Brain microvascular endothelial cell (primary cell): Measurements from ENCODE around the gene CNR1.

Experiments
- DNase-seq: peaks from one replicate; pipeline ENCODE4 v3.0.0-alpha.2; 2020
- H3K27ac ChIP-seq: fragments of 250-450 bp; sonication (Bioruptor Pico); 2 replicates; pipeline ENCODE4 v1.5.1; 2020; ENCODE audit warnings: mild to moderate bottlenecking, moderate library complexity
- H3K27me3 ChIP-seq: fragments of 250-450 bp; sonication (Bioruptor Pico); replicated peaks from 2 replicates; pipeline ENCODE4 v1.5.1; 2020; ENCODE audit warnings: mild to moderate bottlenecking
- H3K36me3 ChIP-seq: fragments of 250-450 bp; sonication (Bioruptor Pico); replicated peaks from 2 replicates; pipeline ENCODE4 v1.5.1; 2020; ENCODE audit warnings: mild to moderate bottlenecking
- H3K4me3 ChIP-seq: 2 replicates; pipeline ENCODE4 v1.5.1; 2011; ENCODE audit warnings: low read depth, mild to moderate bottlenecking, control low read depth, low read length, moderate library complexity
- CTCF ChIP-seq: IDR thresholded peaks from 2 replicates; pipeline ENCODE4 v1.5.1; 2011; ENCODE audit warnings: low read depth, mild to moderate bottlenecking, moderate library complexity, low read length, control low read depth, inconsistent platforms; ENCODE audit errors: missing control alignments
- in situ Hi-C: cut with HindIII; loops from 2 replicates; pipeline ENCODE4 v1.10.0; 2017; ENCODE audit warnings: low sequenced_read_pairs, low pct_ligation_motif_present

Gene CNR1

GRCh38 chr6:88161940-88162339, 4.2 kb downstream of the CNR1 start:
- Histone ChIP-seq H3K27ac (no peak overlapping the region), H3K4me3 (no peak overlapping the region), H3K27me3 (no peaks in the 10 kb centered on the region), H3K36me3 (no peaks in the 10 kb centered on the region)
- TF ChIP-seq CTCF, result no peak
- no peak for DNase-seq
- in situ Hi-C loops, result no loop called here

- no peak for DNase-seq
- TF ChIP-seq CTCF, result peak; percentile 13
- Histone ChIP-seq H3K27me3 (no peaks in the 10 kb centered on the region), H3K4me3 (no peak overlapping the region), H3K27ac (no peak overlapping the region), H3K36me3 (no peaks in the 10 kb centered on the region)
- in situ Hi-C loops, result no loop called here
These were observed 9.0 kb downstream of the CNR1 start for GRCh38 chr6:88157106-88157505.

GRCh38 chr6:88145298-88145963, 20.7 kb downstream of the CNR1 start:
- no peak for DNase-seq
- no peak overlapping the region for H3K27ac ChIP-seq
- no peak for TF ChIP-seq CTCF
- no peaks in the 10 kb centered on the region for H3K36me3 ChIP-seq
- no peaks in the 10 kb centered on the region for H3K27me3 ChIP-seq
- in situ Hi-C loops, result no loop called here
- H3K4me3 ChIP-seq, result no peak overlapping the region

DNA sequence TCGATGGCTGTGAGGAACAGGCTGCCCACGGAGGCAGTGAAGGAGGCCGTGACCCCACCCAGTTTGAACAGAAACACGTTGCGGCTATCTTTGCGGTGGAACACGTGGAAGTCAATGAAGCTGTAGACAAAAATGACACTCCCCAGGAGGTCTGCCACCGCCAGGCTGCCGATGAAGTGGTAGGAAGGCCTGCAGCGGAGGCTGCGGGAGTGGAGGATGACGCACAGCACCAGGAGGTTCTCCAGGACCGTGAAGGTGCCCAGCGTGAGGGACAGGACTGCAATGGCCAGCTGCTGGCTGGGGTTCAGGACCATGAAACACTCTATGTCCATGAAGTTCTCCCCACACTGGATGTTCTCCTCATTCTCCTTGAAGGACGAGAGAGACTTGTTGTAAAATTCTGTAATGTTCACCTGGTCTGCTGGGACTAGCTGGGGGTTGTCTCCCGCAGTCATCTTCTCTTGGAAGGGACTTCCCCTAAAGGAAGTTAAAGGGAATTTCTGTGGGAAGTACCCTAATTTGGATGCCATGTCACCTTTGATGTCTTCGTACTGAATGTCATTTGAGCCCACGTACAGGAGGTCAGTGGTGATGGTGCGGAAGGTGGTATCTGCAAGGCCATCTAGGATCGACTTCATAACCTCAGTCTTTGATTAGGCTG, 21.4 kb downstream of the CNR1 start:
- no peak for TF ChIP-seq CTCF
- no peaks in the 10 kb centered on the region for H3K27me3 ChIP-seq
- no peak for DNase-seq
- H3K27ac ChIP-seq, result no peak overlapping the region
- H3K36me3 ChIP-seq, result no peaks in the 10 kb centered on the region
- in situ Hi-C loops, result no loop called here
- no peak overlapping the region for H3K4me3 ChIP-seq

- TF ChIP-seq CTCF, result no peak
These were observed 22.6 kb downstream of the CNR1 start for GRCh38 chr6:88143421-88144157.

More at GRCh38 chr6:88143421-88144157, 22.6 kb downstream of the CNR1 start:
- no peak overlapping the region for H3K4me3 ChIP-seq
- in situ Hi-C loops, result no loop called here
- H3K36me3 ChIP-seq, result no peaks in the 10 kb centered on the region
- no peaks in the 10 kb centered on the region for H3K27me3 ChIP-seq
- H3K27ac ChIP-seq, result no peak overlapping the region
- no peak for DNase-seq
